Activated CD8-positive, alpha-beta T cell treated with anti-CD3 and anti-CD28 coated beads for 36 hours (primary cell): ENCODE data around the gene PRDM11. TPM values are rescaled to one million over a fixed set of nuclear protein-coding genes. Genes with fewer than 3 reads are reported as not detected.

Experiments
- ATAC-seq: fragments of 200-7000 bp; cut with Tn5 transposase; one replicate; pipeline ENCODE4 v1.10.0; 2021; ENCODE audit warnings: mild to moderate bottlenecking, moderate library complexity
- CTCF ChIA-PET: fragments of 350-600 bp; sonication (Branson Sonifier 250); formaldehyde crosslinking; loops from one replicate; lab custom pipeline; 2021; ENCODE audit warnings: antibody characterized with exemption; lab: Charles Lee
- POLR2A ChIA-PET: fragments of 350-600 bp; sonication (Branson Sonifier 250); formaldehyde crosslinking; loops from one replicate; lab custom pipeline; 2021; ENCODE audit warnings: antibody characterized with exemption; lab: Charles Lee
- DNase-seq: peaks from one replicate; pipeline ENCODE4 v3.0.0-alpha.2; 2020
- H3K27ac Mint-ChIP-seq: one replicate; pipeline ENCODE4 v1.8.0; 2021; ENCODE audit warnings: mild to moderate bottlenecking, mixed read lengths
- H3K27me3 Mint-ChIP-seq: one replicate; pipeline ENCODE4 v1.8.0; 2021; ENCODE audit warnings: mixed read lengths
- H3K36me3 Mint-ChIP-seq: one replicate; pipeline ENCODE4 v1.8.0; 2021; ENCODE audit warnings: low read depth, mixed read lengths
- H3K4me1 Mint-ChIP-seq: one replicate; pipeline ENCODE4 v1.8.0; 2021; ENCODE audit warnings: low read depth, mixed read lengths
- H3K4me3 Mint-ChIP-seq: one replicate; pipeline ENCODE4 v1.8.0; 2021; ENCODE audit warnings: mild to moderate bottlenecking, moderate library complexity, mixed read lengths
- H3K9me3 Mint-ChIP-seq: one replicate; pipeline ENCODE4 v1.8.0; 2021; ENCODE audit warnings: mixed read lengths
- CTCF ChIP-seq: fragments of 200-600 bp; IDR thresholded peaks from one replicate; pipeline ENCODE4 v1.8.0; 2022; ENCODE audit warnings: antibody characterized with exemption, mild to moderate bottlenecking
- intact Hi-C: fragments of 100-400 bp; cut with micrococcal nuclease; formaldehyde crosslinking; loops from one replicate; pipeline ENCODE4 v1.10.0; 2022
- total RNA-seq, 2 experiments: library from RNA; stranded (reverse); gene quantifications; one replicate each; pipeline ENCODE4 v1.2.3, GENCODE V29; 2021

PRDM11 gene
- total RNA-seq, 2 experiments from 2014 or later: 2.6 to 3.5 TPM

DNA sequence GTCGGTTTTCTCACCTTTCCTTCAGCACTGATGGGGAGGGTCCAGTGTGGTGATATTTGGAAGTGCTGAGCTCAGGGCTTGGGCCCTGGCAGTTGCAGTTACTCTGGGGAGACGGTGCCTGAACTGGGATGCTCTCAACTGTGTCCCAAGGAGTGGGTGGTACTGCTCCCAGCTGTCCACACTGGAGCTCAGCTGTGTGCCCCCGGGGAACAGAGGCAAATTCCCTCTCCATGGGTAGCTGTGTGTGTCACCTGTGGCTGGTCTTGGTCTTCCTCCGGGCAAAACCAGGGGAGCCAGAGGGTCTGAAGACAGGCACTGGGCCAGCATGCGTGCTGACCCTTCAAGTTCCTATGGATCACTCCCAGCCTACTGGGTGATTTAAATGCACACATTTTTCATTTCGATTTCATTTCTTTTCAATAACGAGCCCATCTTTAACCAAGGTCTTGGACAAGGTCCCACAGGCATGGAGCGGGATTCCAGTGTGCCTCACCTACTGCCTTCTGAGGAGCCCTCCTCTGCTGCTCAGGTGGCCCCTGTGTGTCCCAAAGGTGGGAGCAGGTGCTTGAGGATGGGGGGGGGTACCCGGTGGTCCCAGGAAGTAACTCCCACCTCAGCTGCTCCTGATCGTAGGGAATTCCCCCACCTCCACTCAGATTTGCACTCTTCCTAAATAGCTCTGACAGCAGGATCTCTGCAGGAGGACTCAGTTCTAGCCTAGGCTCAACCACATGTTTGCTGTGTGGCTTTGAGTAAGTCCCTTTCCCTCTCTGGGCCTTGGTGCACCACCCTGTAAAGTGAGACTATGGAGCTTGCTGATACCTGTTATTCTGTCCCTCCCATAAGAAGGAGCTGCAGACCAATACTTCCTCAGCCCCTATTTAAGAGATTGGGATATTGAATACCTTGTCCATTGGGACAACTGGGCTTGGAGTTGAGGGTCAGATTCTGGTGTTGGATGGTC lies 16.8 kb downstream of the PRDM11 start:
- TF ChIP-seq CTCF: no peak
- H3K4me1 Mint-ChIP-seq: peaks cover 22% of the 10 kb centered on the region
- H3K36me3 Mint-ChIP-seq: no peaks in the 10 kb centered on the region
- ATAC-seq (no peak), DNase-seq (no peak)
- CTCF ChIA-PET: interaction anchor here (0.7 to 1.6 kb wide), 5 partner anchors 13 to 107 kb away, joined by 3 to 7 read pairs (median 3); no protein-coding TSS in a partner anchor
- POLR2A ChIA-PET: interaction anchor here (1.0 kb wide), 1 partner anchor 9 kb away, joined by 3 read pairs; no protein-coding TSS in a partner anchor
- no peaks in the 10 kb centered on the region for H3K27me3 Mint-ChIP-seq
- no peak overlapping the region for H3K4me3 Mint-ChIP-seq
- no peaks in the 10 kb centered on the region for H3K9me3 Mint-ChIP-seq
- intact Hi-C loops: no loop called here
- no peak overlapping the region for H3K27ac Mint-ChIP-seq

- no peak overlapping the region for H3K4me3 Mint-ChIP-seq
- H3K36me3 Mint-ChIP-seq: no peaks in the 10 kb centered on the region
- no peaks in the 10 kb centered on the region for H3K9me3 Mint-ChIP-seq
- intact Hi-C loops: no loop called here
- ChIA-PET CTCF (interaction anchor here (0.7 to 1.6 kb wide), 4 partner anchors 14 to 106 kb away, joined by 3 to 7 read pairs (median 3); no protein-coding TSS in a partner anchor), POLR2A (no interaction called here)
- peak; percentile 75 for DNase-seq
- H3K27ac Mint-ChIP-seq: no peak overlapping the region
- H3K27me3 Mint-ChIP-seq: no peaks in the 10 kb centered on the region
- peaks cover 21% of the 10 kb centered on the region for H3K4me1 Mint-ChIP-seq
- TF ChIP-seq CTCF: no peak
- peak; percentile 93 for ATAC-seq
Observed at GRCh38 chr11:45163956-45164575, 17.6 kb downstream of the PRDM11 start.

DNA sequence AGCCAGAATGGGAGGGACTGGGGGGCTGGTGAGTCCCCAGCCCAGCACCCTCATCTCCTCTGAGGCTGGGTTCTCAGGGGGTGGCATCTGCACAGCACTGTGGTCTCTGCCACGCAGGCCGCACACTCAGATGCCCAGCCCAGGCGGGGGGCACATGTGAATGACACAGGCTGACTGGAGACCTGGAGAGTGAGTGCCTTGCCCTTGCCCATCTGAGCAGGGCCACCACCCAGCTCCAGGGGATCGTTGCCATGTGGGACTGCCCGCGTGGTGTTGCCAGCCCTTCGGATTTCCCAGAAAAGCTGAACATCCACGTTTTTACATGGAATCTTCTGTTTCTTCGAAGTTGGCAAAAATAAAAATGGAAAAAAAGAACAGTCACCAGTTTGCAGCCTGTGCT lies 18.9 kb downstream of the PRDM11 start:
- DNase-seq (no peak), ATAC-seq (no peak)
- H3K9me3 Mint-ChIP-seq: no peaks in the 10 kb centered on the region
- H3K4me1 Mint-ChIP-seq: peaks cover 29% of the 10 kb centered on the region
- H3K36me3 Mint-ChIP-seq: no peaks in the 10 kb centered on the region
- no peaks in the 10 kb centered on the region for H3K27me3 Mint-ChIP-seq
- H3K27ac Mint-ChIP-seq: no peak overlapping the region
- CTCF ChIA-PET: interaction anchor here (1.0 kb wide), 1 partner anchor 168 kb away, joined by 3 read pairs; no protein-coding TSS in a partner anchor
- intact Hi-C loops: no loop called here
- H3K4me3 Mint-ChIP-seq: no peak overlapping the region
- no peak for TF ChIP-seq CTCF
- POLR2A ChIA-PET: no interaction called here

- H3K36me3 Mint-ChIP-seq: no peaks in the 10 kb centered on the region
- no peaks in the 10 kb centered on the region for H3K9me3 Mint-ChIP-seq
- no peak for TF ChIP-seq CTCF
- no peak overlapping the region for H3K4me3 Mint-ChIP-seq
- intact Hi-C loops: no loop called here
- DNase-seq: no peak
- H3K4me1 Mint-ChIP-seq: peaks cover 34% of the 10 kb centered on the region
- no peak overlapping the region for H3K27ac Mint-ChIP-seq
- ChIA-PET POLR2A (interaction anchor here (1.2 kb wide), 1 partner anchor 18 kb away, joined by 4 read pairs; no protein-coding TSS in a partner anchor), CTCF (interaction anchor here (0.8 to 1.0 kb wide), 2 partner anchors 67 to 167 kb away, joined by 3 to 5 read pairs; no protein-coding TSS in a partner anchor)
- no peak for ATAC-seq
- no peaks in the 10 kb centered on the region for H3K27me3 Mint-ChIP-seq
Observed at GRCh38 chr11:45165806-45166603, 19.6 kb downstream of the PRDM11 start.
